Activated CD4-positive, alpha-beta memory T cell treated with anti-CD3 and anti-CD28 coated beads for 36 hours (primary cell): Measurements from ENCODE around the gene PRR29. TPM values are rescaled to one million over a fixed set of nuclear protein-coding genes. Genes with fewer than 3 reads are reported as not detected.

Experiments used
- CTCF ChIA-PET: fragments of 350-600 bp; sonication (Branson Sonifier 250); formaldehyde crosslinking; loops from one replicate; lab custom pipeline; 2021; ENCODE audit warnings: antibody characterized with exemption, inconsistent platforms; lab: Charles Lee
- POLR2A ChIA-PET: fragments of 350-600 bp; sonication (Branson Sonifier 250); formaldehyde crosslinking; loops from one replicate; lab custom pipeline; 2021; ENCODE audit warnings: antibody characterized with exemption; lab: Charles Lee
- DNase-seq: peaks from one replicate; pipeline ENCODE4 v3.0.0-alpha.2; 2020
- H3K27ac Mint-ChIP-seq: one replicate; pipeline ENCODE4 v1.8.0; 2021; ENCODE audit warnings: mixed read lengths
- H3K27me3 Mint-ChIP-seq: one replicate; pipeline ENCODE4 v1.8.0; 2021; ENCODE audit warnings: mixed read lengths
- H3K36me3 Mint-ChIP-seq: one replicate; pipeline ENCODE4 v1.8.0; 2021; ENCODE audit warnings: mixed read lengths
- H3K4me1 Mint-ChIP-seq: one replicate; pipeline ENCODE4 v1.8.0; 2021; ENCODE audit warnings: low read depth, mixed read lengths
- H3K4me3 Mint-ChIP-seq: one replicate; pipeline ENCODE4 v1.8.0; 2021; ENCODE audit warnings: mild to moderate bottlenecking, mixed read lengths
- H3K9me3 Mint-ChIP-seq: one replicate; pipeline ENCODE4 v1.8.0; 2021; ENCODE audit warnings: mixed read lengths
- intact Hi-C: fragments of 100-400 bp; cut with micrococcal nuclease; formaldehyde crosslinking; loops from one replicate; pipeline ENCODE4 v1.15.1; 2023
- total RNA-seq, 2 experiments: library from RNA; stranded (reverse); gene quantifications; one replicate each; pipeline ENCODE4 v1.2.3, GENCODE V29; 2021

PRR29 gene
- total RNA-seq, 2 experiments from 2014 or later: 2.0 to 3.4 TPM

DNA sequence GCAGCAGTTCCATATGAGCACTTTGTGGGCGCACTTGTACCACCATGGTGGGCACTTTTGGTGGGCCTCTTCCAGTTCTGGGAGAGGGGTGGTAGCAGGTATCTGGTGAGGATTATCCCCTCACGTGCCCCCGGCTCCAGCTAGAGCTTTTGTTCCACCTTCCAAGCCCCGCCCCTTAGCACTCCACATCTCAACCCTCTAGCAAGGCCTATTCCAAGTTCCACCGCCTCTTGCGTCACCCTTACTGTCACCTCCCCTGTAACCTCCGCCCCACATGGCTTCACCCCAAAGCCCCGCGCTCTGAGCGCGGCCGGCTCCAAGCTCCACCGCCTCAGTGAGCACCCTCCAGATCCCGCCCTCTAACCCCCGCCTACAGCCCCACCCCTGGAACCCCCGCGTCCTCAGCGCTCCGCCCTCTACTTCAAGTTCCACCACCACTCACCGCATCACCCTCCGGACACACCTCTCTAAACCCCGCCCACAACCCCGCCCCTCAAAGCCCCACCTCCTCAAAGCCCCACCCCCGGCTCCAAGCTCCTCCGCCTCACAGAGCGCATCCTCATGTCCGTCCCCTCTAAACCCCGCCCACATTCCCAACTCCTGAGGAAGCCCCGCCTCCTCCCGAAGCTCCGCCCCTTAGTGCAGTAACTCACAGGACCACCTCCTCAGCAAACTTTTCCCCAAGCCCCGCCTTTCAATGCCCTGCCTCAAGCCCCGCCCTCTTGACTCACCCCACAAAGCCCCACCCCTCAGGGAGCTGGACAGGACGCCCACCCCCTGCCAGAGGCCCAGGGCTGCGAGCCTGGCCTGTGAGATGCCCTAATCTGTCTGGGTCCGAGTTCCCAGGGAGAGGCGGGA lies 36.6 kb upstream of the PRR29 start:
- ChIA-PET POLR2A (interaction anchor here (0.6 kb wide), 1 partner anchor 545 kb away, joined by 3 read pairs; the partner anchor contains the start of gene CEP95), CTCF (interaction anchor here (0.7 to 2.3 kb wide), 5 partner anchors 15 to 172 kb away, joined by 3 to 16 read pairs (median 3); no protein-coding TSS in a partner anchor)
- peak; percentile 70 for DNase-seq
- H3K9me3 Mint-ChIP-seq: no peaks in the 10 kb centered on the region
- H3K27me3 Mint-ChIP-seq: no peaks in the 10 kb centered on the region
- peak overlapping the region; percentile 39 for H3K4me3 Mint-ChIP-seq
- no peak overlapping the region for H3K27ac Mint-ChIP-seq
- intact Hi-C loops: no loop called here
- peaks cover 4% of the 10 kb centered on the region for H3K4me1 Mint-ChIP-seq
- H3K36me3 Mint-ChIP-seq: no peaks in the 10 kb centered on the region

GRCh38 chr17:63962298-63962744 lies 35.8 kb upstream of the PRR29 start:
- H3K4me3 Mint-ChIP-seq: no peak overlapping the region
- no peaks in the 10 kb centered on the region for H3K9me3 Mint-ChIP-seq
- H3K4me1 Mint-ChIP-seq: peaks cover 12% of the 10 kb centered on the region
- no peaks in the 10 kb centered on the region for H3K36me3 Mint-ChIP-seq
- DNase-seq: no peak
- no peak overlapping the region for H3K27ac Mint-ChIP-seq
- ChIA-PET CTCF (interaction anchor here (2.3 kb wide), 1 partner anchor 16 kb away, joined by 16 read pairs; no protein-coding TSS in a partner anchor), POLR2A (interaction anchor here (0.6 kb wide), 1 partner anchor 544 kb away, joined by 3 read pairs; the partner anchor contains the start of gene CEP95)
- no peaks in the 10 kb centered on the region for H3K27me3 Mint-ChIP-seq
- intact Hi-C loops: no loop called here

DNA sequence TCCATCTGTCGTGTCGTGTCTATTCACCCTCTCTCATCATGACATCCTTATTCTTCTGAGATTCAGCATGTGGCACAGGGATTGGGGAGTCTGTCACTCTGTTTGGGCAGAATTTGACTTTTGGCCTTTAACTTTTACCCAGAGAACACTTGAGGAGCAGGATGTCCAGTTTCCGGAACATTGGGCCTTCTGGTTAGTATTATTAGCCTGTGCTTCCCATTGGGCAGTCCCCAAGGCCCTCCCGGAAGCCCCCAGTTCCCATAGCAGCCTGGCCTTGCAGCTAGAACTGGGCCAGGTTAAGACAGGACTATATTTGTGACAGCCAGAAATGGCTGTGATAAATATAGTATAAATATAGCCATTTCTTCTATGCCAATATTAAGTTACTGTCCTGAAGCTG lies 35.0 kb upstream of the PRR29 start:
- H3K27ac Mint-ChIP-seq: no peak overlapping the region
- ChIA-PET CTCF (interaction anchor here (1.4 to 4.2 kb wide), 2 partner anchors 16 to 44 kb away, joined by 4 to 24 read pairs; no protein-coding TSS in a partner anchor), POLR2A (no interaction called here)
- H3K27me3 Mint-ChIP-seq: no peaks in the 10 kb centered on the region
- no peak overlapping the region for H3K4me3 Mint-ChIP-seq
- no peak for DNase-seq
- no peaks in the 10 kb centered on the region for H3K36me3 Mint-ChIP-seq
- peaks cover 13% of the 10 kb centered on the region for H3K4me1 Mint-ChIP-seq
- intact Hi-C loops: no loop called here
- H3K9me3 Mint-ChIP-seq: no peaks in the 10 kb centered on the region

DNA sequence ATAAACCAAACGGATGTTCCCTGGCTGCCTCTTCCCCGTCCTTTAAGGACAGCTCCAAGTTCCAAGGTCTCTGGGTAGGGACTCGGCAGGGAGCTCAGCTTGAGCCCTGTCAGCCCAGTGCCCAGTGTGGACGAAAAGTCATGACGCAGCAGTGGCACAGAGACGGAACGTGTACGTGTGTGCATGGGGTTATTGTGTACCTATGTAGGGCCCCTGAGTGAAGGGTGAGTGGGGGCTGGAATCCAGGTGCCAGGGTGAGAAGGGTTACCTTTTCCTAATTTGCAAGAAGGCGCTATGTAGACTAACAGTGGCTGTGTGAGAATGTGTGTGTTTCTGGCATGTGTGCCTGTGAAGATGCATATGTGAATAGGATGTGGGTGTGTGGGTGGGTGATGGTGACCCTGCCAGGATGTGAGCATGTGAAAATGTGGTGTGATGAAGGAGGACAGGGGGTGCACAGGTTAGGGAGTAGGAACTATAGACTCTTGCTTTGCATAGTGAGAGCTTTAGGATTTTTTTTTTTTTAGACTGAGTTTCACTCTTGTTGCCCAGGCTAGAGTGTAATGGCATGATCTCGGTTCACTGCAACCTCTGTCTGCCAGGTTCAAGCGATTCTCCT lies 31.4 kb upstream of the PRR29 start:
- intact Hi-C loops: loop anchor here (2.0 kb wide), 1 partner anchor 20 kb away; no protein-coding TSS in a partner anchor
- peaks cover 15% of the 10 kb centered on the region for H3K4me1 Mint-ChIP-seq
- H3K27me3 Mint-ChIP-seq: no peaks in the 10 kb centered on the region
- H3K27ac Mint-ChIP-seq: peak overlapping the region; percentile 5
- H3K36me3 Mint-ChIP-seq: no peaks in the 10 kb centered on the region
- DNase-seq: peak; percentile 70
- ChIA-PET CTCF (interaction anchor here (1.0 to 4.2 kb wide), 3 partner anchors 20 to 55 kb away, joined by 3 to 24 read pairs (median 3); partner anchors contain the start of gene CSHL1), POLR2A (no interaction called here)
- no peaks in the 10 kb centered on the region for H3K9me3 Mint-ChIP-seq
- H3K4me3 Mint-ChIP-seq: no peak overlapping the region

- H3K36me3 Mint-ChIP-seq: no peaks in the 10 kb centered on the region
- ChIA-PET CTCF (interaction anchor here (2.0 kb wide), 1 partner anchor 23 kb away, joined by 5 read pairs; no protein-coding TSS in a partner anchor), POLR2A (interaction anchor here (0.9 kb wide), 1 partner anchor 13 kb away, joined by 3 read pairs; no protein-coding TSS in a partner anchor)
- H3K27me3 Mint-ChIP-seq: no peaks in the 10 kb centered on the region
- DNase-seq: peak; percentile 58
- intact Hi-C loops: loop anchor here (1.0 to 2.0 kb wide), 2 partner anchors 17 to 21 kb away; no protein-coding TSS in a partner anchor
- no peaks in the 10 kb centered on the region for H3K9me3 Mint-ChIP-seq
- peaks cover 15% of the 10 kb centered on the region for H3K4me1 Mint-ChIP-seq
- no peak overlapping the region for H3K27ac Mint-ChIP-seq
- no peak overlapping the region for H3K4me3 Mint-ChIP-seq
These were observed 30.2 kb upstream of the PRR29 start for GRCh38 chr17:63967953-63968352.

DNA sequence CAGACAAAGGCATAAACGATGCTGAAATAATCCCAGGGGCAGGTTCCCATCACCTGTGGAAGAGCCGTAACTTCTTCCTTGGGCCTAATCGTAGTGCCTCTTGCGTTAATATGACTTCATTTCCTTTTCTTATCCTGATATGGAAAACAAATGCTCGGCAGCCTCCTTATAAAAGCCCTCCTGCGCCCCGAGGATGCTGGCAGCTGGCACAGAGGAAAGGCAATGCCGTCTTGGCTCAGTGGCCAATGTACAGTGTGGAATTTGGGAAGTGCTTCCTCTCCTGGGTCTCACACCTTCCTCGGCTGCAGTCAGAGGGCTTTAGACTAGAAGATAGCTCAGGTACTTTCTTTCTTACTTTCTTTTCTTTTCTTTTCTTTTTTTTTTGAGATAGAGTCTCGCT lies 28.9 kb upstream of the PRR29 start:
- no peaks in the 10 kb centered on the region for H3K9me3 Mint-ChIP-seq
- intact Hi-C loops: no loop called here
- no peaks in the 10 kb centered on the region for H3K27me3 Mint-ChIP-seq
- peaks cover 16% of the 10 kb centered on the region for H3K4me1 Mint-ChIP-seq
- H3K36me3 Mint-ChIP-seq: no peaks in the 10 kb centered on the region
- CTCF ChIA-PET: interaction anchor here (0.8 to 2.0 kb wide), 2 partner anchors 22 to 60 kb away, joined by 3 to 5 read pairs; no protein-coding TSS in a partner anchor
- POLR2A ChIA-PET: no interaction called here
- no peak overlapping the region for H3K4me3 Mint-ChIP-seq
- no peak for DNase-seq
- H3K27ac Mint-ChIP-seq: no peak overlapping the region

- no peaks in the 10 kb centered on the region for H3K36me3 Mint-ChIP-seq
- ChIA-PET POLR2A (no interaction called here), CTCF (no interaction called here)
- H3K27ac Mint-ChIP-seq: no peak within 1 kb of the TSS
- no peak within 1 kb of the TSS for H3K4me3 Mint-ChIP-seq
- no peaks in the 10 kb centered on the region for H3K27me3 Mint-ChIP-seq
- H3K4me1 Mint-ChIP-seq: peaks cover 19% of the 10 kb centered on the region
- intact Hi-C loops: no loop called here
- no peak for DNase-seq
- no peaks in the 10 kb centered on the region for H3K9me3 Mint-ChIP-seq
These were observed 25.4 kb upstream of the PRR29 start, which contains the start of gene SCN4A for GRCh38 chr17:63972796-63973195. Gene SCN4A, minus strand, starts transcription at chr17:63972918. Its CDS starts 77 bp downstream, at chr17:63972841.

DNA sequence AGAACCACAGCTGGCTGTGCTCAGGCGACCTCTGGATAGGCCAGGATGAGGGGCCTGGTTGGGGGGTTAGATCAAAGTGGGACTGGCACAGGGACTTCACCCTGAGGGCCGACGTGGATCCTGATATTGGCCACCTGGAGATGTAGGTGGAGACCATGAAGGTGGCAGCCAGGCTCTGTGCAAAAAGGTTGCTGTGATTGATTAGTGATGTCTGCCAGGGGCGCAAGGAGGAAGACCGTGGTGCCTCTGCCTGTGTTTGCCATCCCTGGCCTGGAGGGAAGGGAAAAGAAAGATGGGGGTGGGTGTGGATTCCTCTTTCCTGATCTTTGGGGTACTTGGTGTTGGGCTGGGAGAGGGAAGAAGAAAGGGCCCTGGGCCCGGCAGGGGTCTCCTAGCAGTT lies 24.9 kb upstream of the PRR29 start:
- intact Hi-C loops: no loop called here
- ChIA-PET CTCF (no interaction called here), POLR2A (no interaction called here)
- H3K27ac Mint-ChIP-seq: no peak overlapping the region
- H3K36me3 Mint-ChIP-seq: no peaks in the 10 kb centered on the region
- H3K27me3 Mint-ChIP-seq: no peaks in the 10 kb centered on the region
- no peak overlapping the region for H3K4me3 Mint-ChIP-seq
- H3K9me3 Mint-ChIP-seq: no peaks in the 10 kb centered on the region
- no peak for DNase-seq
- H3K4me1 Mint-ChIP-seq: peaks cover 19% of the 10 kb centered on the region

- Mint-ChIP-seq H3K27me3 (no peaks in the 10 kb centered on the region), H3K4me1 (peaks cover 17% of the 10 kb centered on the region), H3K27ac (no peak overlapping the region), H3K9me3 (no peaks in the 10 kb centered on the region), H3K36me3 (no peaks in the 10 kb centered on the region), H3K4me3 (no peak overlapping the region)
- POLR2A ChIA-PET: no interaction called here
- CTCF ChIA-PET: no interaction called here
- intact Hi-C loops: no loop called here
- no peak for DNase-seq
These were observed 24.1 kb upstream of the PRR29 start for GRCh38 chr17:63973930-63974593.

DNA sequence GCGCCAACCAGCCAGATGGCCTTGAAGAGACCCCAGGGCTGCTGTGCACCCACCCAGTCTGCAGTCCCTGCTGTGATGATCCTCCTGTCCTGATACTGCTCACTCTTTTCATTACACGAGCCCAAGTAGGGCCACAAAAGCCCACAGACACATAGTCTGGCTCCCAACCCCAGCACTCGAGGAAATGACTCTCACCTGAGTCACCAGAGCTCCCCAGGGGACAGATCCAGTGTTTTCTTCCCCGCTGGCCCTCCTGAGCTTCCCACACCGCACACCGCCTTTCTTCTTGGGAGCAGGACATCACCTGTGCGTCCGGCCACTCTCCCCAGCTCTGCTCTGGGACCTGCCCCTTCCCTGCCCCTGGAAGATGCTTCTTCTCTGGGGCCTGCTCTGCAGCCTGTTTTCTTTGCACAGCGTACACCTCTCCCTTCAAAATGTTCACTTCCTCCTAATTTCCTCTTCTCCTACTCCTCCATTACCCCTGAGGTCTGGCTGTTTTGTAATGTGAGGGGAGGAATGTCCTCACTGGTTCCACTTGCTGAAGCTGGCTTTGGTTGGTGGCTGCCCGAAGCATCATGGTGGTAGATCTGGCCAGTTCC lies 23.5 kb upstream of the PRR29 start:
- ChIA-PET CTCF (interaction anchor here (1.4 to 1.6 kb wide), 2 partner anchors 28 to 29 kb away, joined by 3 to 8 read pairs; no protein-coding TSS in a partner anchor), POLR2A (no interaction called here)
- Mint-ChIP-seq H3K4me3 (no peak overlapping the region), H3K27ac (no peak overlapping the region), H3K27me3 (no peaks in the 10 kb centered on the region), H3K36me3 (no peaks in the 10 kb centered on the region), H3K4me1 (peaks cover 17% of the 10 kb centered on the region), H3K9me3 (no peaks in the 10 kb centered on the region)
- intact Hi-C loops: no loop called here
- DNase-seq: peak; percentile 28

- ChIA-PET POLR2A (no interaction called here), CTCF (interaction anchor here (0.8 to 3.0 kb wide), 9 partner anchors 15 to 158 kb away, joined by 3 to 12 read pairs (median 4); no protein-coding TSS in a partner anchor)
- DNase-seq: peak; percentile 43
- no peak overlapping the region for H3K27ac Mint-ChIP-seq
- no peaks in the 10 kb centered on the region for H3K36me3 Mint-ChIP-seq
- H3K9me3 Mint-ChIP-seq: no peaks in the 10 kb centered on the region
- no peaks in the 10 kb centered on the region for H3K27me3 Mint-ChIP-seq
- intact Hi-C loops: no loop called here
- H3K4me3 Mint-ChIP-seq: no peak overlapping the region
- H3K4me1 Mint-ChIP-seq: peaks cover 17% of the 10 kb centered on the region
These were observed 22.5 kb upstream of the PRR29 start for GRCh38 chr17:63975541-63976092.
